Measurements from ENCODE around the gene ATP2C2. TPM values are rescaled to one million over a fixed set of nuclear protein-coding genes. Genes with fewer than 3 reads are reported as not detected.

The ATP2C2 gene
- total RNA-seq, 1 experiment from 2014 or later: 4.3 TPM

DNA sequence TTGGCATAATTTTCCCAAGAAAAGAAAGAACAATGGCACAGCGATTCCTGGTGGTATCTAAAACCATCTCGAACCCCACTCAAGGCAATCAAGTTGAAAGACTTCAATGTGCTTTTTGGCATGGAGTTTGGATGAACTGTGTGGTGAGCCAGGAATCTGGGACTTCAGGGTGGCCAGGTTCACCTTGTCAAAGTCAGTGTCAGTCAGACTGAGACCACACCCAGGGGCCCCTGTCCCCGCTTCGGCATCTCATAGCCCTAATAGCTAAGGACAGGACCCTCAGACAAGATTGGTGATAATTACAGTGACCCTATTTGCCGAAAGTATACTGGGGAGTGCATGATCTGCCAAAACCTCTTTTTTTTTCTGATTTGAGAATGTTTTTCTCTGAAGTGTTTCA is 47.8 kb upstream of the ATP2C2 start (continued):
- TF ChIP-seq, protein P1, sequence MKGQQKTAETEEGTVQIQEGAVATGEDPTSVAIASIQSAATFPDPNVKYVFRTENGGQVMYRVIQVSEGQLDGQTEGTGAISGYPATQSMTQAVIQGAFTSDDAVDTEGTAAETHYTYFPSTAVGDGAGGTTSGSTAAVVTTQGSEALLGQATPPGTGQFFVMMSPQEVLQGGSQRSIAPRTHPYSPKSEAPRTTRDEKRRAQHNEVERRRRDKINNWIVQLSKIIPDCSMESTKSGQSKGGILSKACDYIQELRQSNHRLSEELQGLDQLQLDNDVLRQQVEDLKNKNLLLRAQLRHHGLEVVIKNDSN (CRISPR knock-in tag; IDR thresholded peaks at IDR 0.05): no peak
- TF ChIP-seq FOXP1 (CRISPR knock-in tag; IDR thresholded peaks at IDR 0.05; ENCODE audit: borderline replicate concordance) (no peak), KAT7 (CRISPR knock-in tag; IDR thresholded peaks at IDR 0.05; ENCODE audit: borderline replicate concordance) (no peak), CREM (CRISPR knock-in tag; IDR thresholded peaks at IDR 0.05) (no peak)
- TF ChIP-seq, protein P2, sequence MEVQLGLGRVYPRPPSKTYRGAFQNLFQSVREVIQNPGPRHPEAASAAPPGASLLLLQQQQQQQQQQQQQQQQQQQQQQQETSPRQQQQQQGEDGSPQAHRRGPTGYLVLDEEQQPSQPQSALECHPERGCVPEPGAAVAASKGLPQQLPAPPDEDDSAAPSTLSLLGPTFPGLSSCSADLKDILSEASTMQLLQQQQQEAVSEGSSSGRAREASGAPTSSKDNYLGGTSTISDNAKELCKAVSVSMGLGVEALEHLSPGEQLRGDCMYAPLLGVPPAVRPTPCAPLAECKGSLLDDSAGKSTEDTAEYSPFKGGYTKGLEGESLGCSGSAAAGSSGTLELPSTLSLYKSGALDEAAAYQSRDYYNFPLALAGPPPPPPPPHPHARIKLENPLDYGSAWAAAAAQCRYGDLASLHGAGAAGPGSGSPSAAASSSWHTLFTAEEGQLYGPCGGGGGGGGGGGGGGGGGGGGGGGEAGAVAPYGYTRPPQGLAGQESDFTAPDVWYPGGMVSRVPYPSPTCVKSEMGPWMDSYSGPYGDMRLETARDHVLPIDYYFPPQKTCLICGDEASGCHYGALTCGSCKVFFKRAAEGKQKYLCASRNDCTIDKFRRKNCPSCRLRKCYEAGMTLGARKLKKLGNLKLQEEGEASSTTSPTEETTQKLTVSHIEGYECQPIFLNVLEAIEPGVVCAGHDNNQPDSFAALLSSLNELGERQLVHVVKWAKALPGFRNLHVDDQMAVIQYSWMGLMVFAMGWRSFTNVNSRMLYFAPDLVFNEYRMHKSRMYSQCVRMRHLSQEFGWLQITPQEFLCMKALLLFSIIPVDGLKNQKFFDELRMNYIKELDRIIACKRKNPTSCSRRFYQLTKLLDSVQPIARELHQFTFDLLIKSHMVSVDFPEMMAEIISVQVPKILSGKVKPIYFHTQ (CRISPR knock-in tag; IDR thresholded peaks at IDR 0.05): no peak

DNA sequence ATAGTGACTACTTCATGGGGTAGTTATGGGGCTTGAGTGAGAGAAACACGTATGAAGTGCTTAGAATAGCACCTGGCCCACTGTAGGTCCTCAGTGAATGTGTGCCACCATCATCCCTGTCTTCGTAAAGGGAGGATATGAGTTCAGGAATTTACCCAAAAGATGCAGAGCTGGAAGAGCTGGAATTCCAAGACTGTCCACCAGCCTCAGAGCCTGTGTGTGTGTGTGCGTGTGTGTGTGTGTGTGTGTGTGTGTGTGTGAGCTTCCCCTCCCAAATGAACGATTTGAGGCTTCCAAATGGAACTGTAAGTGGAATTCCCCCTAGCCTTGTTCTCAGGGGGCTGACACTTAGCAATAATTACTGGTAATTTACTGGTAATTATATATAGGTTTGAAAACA is 46.4 kb upstream of the ATP2C2 start:
- Mint-ChIP-seq H3K27ac (no peak overlapping the region), H3K36me3 (no peaks in the 10 kb centered on the region), H3K4me1 (no peaks in the 10 kb centered on the region), H3K4me3 (no peak overlapping the region), H3K27me3 (ENCODE audit: low read depth) (no peaks in the 10 kb centered on the region; the same call in 1 of the 2 replicates), H3K9me3 (peaks cover 6% of the 10 kb centered on the region; the same call in 1 of the 2 replicates)
- ChIA-PET CTCF (no interaction called here), POLR2A (no interaction called here)
- no peak for DNase-seq (ENCODE audit: low spot score)
- no peak for ATAC-seq
- TF ChIP-seq, protein P1 (CRISPR knock-in tag; IDR thresholded peaks at IDR 0.05): no peak
- no peak for TF ChIP-seq ZNF396 (CRISPR knock-in tag; IDR thresholded peaks at IDR 0.05; ENCODE audit: borderline replicate concordance)
- TF ChIP-seq, protein P3, sequence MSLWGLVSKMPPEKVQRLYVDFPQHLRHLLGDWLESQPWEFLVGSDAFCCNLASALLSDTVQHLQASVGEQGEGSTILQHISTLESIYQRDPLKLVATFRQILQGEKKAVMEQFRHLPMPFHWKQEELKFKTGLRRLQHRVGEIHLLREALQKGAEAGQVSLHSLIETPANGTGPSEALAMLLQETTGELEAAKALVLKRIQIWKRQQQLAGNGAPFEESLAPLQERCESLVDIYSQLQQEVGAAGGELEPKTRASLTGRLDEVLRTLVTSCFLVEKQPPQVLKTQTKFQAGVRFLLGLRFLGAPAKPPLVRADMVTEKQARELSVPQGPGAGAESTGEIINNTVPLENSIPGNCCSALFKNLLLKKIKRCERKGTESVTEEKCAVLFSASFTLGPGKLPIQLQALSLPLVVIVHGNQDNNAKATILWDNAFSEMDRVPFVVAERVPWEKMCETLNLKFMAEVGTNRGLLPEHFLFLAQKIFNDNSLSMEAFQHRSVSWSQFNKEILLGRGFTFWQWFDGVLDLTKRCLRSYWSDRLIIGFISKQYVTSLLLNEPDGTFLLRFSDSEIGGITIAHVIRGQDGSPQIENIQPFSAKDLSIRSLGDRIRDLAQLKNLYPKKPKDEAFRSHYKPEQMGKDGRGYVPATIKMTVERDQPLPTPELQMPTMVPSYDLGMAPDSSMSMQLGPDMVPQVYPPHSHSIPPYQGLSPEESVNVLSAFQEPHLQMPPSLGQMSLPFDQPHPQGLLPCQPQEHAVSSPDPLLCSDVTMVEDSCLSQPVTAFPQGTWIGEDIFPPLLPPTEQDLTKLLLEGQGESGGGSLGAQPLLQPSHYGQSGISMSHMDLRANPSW (CRISPR knock-in tag; conservative IDR thresholded peaks at IDR 0.05; ENCODE audit: low read depth): no peak
- TF ChIP-seq, protein P4, sequence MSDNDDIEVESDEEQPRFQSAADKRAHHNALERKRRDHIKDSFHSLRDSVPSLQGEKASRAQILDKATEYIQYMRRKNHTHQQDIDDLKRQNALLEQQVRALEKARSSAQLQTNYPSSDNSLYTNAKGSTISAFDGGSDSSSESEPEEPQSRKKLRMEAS (CRISPR knock-in tag; IDR thresholded peaks at IDR 0.05): no peak
- TF ChIP-seq, protein P5, sequence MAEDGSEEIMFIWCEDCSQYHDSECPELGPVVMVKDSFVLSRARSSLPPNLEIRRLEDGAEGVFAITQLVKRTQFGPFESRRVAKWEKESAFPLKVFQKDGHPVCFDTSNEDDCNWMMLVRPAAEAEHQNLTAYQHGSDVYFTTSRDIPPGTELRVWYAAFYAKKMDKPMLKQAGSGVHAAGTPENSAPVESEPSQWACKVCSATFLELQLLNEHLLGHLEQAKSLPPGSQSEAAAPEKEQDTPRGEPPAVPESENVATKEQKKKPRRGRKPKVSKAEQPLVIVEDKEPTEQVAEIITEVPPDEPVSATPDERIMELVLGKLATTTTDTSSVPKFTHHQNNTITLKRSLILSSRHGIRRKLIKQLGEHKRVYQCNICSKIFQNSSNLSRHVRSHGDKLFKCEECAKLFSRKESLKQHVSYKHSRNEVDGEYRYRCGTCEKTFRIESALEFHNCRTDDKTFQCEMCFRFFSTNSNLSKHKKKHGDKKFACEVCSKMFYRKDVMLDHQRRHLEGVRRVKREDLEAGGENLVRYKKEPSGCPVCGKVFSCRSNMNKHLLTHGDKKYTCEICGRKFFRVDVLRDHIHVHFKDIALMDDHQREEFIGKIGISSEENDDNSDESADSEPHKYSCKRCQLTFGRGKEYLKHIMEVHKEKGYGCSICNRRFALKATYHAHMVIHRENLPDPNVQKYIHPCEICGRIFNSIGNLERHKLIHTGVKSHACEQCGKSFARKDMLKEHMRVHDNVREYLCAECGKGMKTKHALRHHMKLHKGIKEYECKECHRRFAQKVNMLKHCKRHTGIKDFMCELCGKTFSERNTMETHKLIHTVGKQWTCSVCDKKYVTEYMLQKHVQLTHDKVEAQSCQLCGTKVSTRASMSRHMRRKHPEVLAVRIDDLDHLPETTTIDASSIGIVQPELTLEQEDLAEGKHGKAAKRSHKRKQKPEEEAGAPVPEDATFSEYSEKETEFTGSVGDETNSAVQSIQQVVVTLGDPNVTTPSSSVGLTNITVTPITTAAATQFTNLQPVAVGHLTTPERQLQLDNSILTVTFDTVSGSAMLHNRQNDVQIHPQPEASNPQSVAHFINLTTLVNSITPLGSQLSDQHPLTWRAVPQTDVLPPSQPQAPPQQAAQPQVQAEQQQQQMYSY (CRISPR knock-in tag; IDR thresholded peaks at IDR 0.05): no peak
- TF ChIP-seq TEAD1 (CRISPR knock-in tag; IDR thresholded peaks at IDR 0.05): no peak
- TF ChIP-seq FOXJ3 (CRISPR knock-in tag; IDR thresholded peaks at IDR 0.05; ENCODE audit: borderline replicate concordance): no peak
- TF ChIP-seq, protein P6, sequence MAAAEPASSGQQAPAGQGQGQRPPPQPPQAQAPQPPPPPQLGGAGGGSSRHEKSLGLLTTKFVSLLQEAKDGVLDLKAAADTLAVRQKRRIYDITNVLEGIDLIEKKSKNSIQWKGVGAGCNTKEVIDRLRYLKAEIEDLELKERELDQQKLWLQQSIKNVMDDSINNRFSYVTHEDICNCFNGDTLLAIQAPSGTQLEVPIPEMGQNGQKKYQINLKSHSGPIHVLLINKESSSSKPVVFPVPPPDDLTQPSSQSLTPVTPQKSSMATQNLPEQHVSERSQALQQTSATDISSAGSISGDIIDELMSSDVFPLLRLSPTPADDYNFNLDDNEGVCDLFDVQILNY (CRISPR knock-in tag; IDR thresholded peaks at IDR 0.05): no peak
- no peak for TF ChIP-seq IRF2 (CRISPR knock-in tag; IDR thresholded peaks at IDR 0.05; ENCODE audit: borderline replicate concordance, low read depth)
- TF ChIP-seq, protein P7, sequence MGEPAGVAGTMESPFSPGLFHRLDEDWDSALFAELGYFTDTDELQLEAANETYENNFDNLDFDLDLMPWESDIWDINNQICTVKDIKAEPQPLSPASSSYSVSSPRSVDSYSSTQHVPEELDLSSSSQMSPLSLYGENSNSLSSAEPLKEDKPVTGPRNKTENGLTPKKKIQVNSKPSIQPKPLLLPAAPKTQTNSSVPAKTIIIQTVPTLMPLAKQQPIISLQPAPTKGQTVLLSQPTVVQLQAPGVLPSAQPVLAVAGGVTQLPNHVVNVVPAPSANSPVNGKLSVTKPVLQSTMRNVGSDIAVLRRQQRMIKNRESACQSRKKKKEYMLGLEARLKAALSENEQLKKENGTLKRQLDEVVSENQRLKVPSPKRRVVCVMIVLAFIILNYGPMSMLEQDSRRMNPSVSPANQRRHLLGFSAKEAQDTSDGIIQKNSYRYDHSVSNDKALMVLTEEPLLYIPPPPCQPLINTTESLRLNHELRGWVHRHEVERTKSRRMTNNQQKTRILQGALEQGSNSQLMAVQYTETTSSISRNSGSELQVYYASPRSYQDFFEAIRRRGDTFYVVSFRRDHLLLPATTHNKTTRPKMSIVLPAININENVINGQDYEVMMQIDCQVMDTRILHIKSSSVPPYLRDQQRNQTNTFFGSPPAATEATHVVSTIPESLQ (CRISPR knock-in tag; IDR thresholded peaks at IDR 0.05): no peak
- no peak for TF ChIP-seq ZNF317 (CRISPR knock-in tag; IDR thresholded peaks at IDR 0.05; ENCODE audit: borderline replicate concordance, low read depth)
- no peak for TF ChIP-seq ZNF232 (CRISPR knock-in tag; IDR thresholded peaks at IDR 0.05)
- TF ChIP-seq, protein P8, sequence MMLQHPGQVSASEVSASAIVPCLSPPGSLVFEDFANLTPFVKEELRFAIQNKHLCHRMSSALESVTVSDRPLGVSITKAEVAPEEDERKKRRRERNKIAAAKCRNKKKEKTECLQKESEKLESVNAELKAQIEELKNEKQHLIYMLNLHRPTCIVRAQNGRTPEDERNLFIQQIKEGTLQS (CRISPR knock-in tag; conservative IDR thresholded peaks at IDR 0.05): no peak
- no peak for TF ChIP-seq GABPB1 (CRISPR knock-in tag; IDR thresholded peaks at IDR 0.05)
- TF ChIP-seq NR3C1 (CRISPR knock-in tag; conservative IDR thresholded peaks at IDR 0.05; ENCODE audit: low read depth): no peak
- no peak for TF ChIP-seq ZNF423 (CRISPR knock-in tag; IDR thresholded peaks at IDR 0.05)

Data from WTC11 (cell line).